HG03103 (cell line): ENCODE data around the gene CNOT1.

Experiments used
- ATAC-seq: cut with Tn5 transposase; IDR thresholded peaks from one replicate; pipeline ENCODE4 v1.9.1; 2021; ENCODE audit warnings: low read depth; ENCODE audit not compliant: unreplicated experiment

CNOT1 gene

GRCh38 chr16:58506241-58507194, 123.1 kb downstream of the CNOT1 start:
- no peak for ATAC-seq

GRCh38 chr16:58503863-58504688, 125.5 kb downstream of the CNOT1 start:
- ATAC-seq: no peak

- no peak for ATAC-seq
These were observed 126.3 kb downstream of the CNOT1 start for GRCh38 chr16:58503166-58503862.

- ATAC-seq: no peak
These were observed 127.3 kb downstream of the CNOT1 start for GRCh38 chr16:58502217-58502921.

GRCh38 chr16:58501242-58502131, 128.1 kb downstream of the CNOT1 start:
- ATAC-seq: no peak

- ATAC-seq: no peak
These were observed 129.0 kb downstream of the CNOT1 start for GRCh38 chr16:58500430-58501241.

- ATAC-seq: no peak
These were observed 129.8 kb downstream of the CNOT1 start, which contains the start of gene NDRG4 for GRCh38 chr16:58499615-58500351. NDRG4 (plus strand) TSS chr16:58500143; CDS start chr16:58500249, 106 bp downstream.

GRCh38 chr16:58499092-58499511, 130.5 kb downstream of the CNOT1 start:
- ATAC-seq: no peak

GRCh38 chr16:58498341-58499091, 131.1 kb downstream of the CNOT1 start:
- ATAC-seq: no peak

- no peak for ATAC-seq
These were observed 131.7 kb downstream of the CNOT1 start for GRCh38 chr16:58497935-58498334.

- no peak for ATAC-seq
These were observed 132.2 kb downstream of the CNOT1 start for GRCh38 chr16:58497468-58497867.

GRCh38 chr16:58495521-58496331, 133.9 kb downstream of the CNOT1 start:
- peak; percentile 4 for ATAC-seq

GRCh38 chr16:58494981-58495520, 134.6 kb downstream of the CNOT1 start:
- ATAC-seq: peak; percentile 82

GRCh38 chr16:58493756-58494431, 135.7 kb downstream of the CNOT1 start:
- no peak for ATAC-seq

- ATAC-seq: no peak
These were observed 136.9 kb downstream of the CNOT1 start for GRCh38 chr16:58492735-58493134.
